HEK293 (cell line): ENCODE results near the gene EFEMP2.
A peak's percentile ranks its signal among the peaks of the same experiment; 100 is the strongest.

Experiments used
- CTCF ChIA-PET: fragments of 350-600 bp; formaldehyde crosslinking; extraction: SDS; loops from one replicate; lab custom pipeline; 2021; ENCODE audit warnings: antibody characterized with exemption; lab: Yijun Ruan, JAX
- POLR2A ChIA-PET: fragments of 300-600 bp; formaldehyde crosslinking; extraction: SDS; loops from one replicate; lab custom pipeline; 2020; ENCODE audit warnings: antibody characterized with exemption, inconsistent platforms; lab: Yijun Ruan, JAX
- H3K27ac ChIP-seq: fragments of 200-500 bp; sonication (Bioruptor generic); 2 replicates; pipeline ENCODE4 v1.5.1; 2014; ENCODE audit warnings: low read depth, low read length, control low read depth, inconsistent platforms; ENCODE audit errors: extremely low read depth
- H3K36me3 ChIP-seq, 2 experiments: fragments of 200-500 bp in 1 of 2; sonication (Bioruptor generic) in 1 of 2; 1 replicate in 1 of 2; 2 replicates in 1 of 2; pipeline ENCODE4 v1.5.1; 2014 to 2017; ENCODE audit warnings: inconsistent platforms in 2 of 2, low read length in 2 of 2; ENCODE audit not compliant: control insufficient read depth in 2 of 2, insufficient read depth in 1 of 2
- H3K4me1 ChIP-seq: fragments of 200-500 bp; sonication (Bioruptor generic); 2 replicates; pipeline ENCODE4 v1.5.1; 2014; ENCODE audit warnings: mild to moderate bottlenecking, low read length, inconsistent platforms; ENCODE audit not compliant: control insufficient read depth, insufficient read depth
- H3K4me3 ChIP-seq: 2 replicates; pipeline ENCODE4 v1.5.1; 2011; ENCODE audit warnings: low read depth, mild to moderate bottlenecking, control low read depth, low read length, moderate library complexity
- H3K9me3 ChIP-seq: fragments of 200-500 bp; sonication (Bioruptor generic); 2 replicates; pipeline ENCODE4 v1.5.1; 2014; ENCODE audit warnings: low read depth, low read length, inconsistent platforms; ENCODE audit not compliant: control insufficient read depth, insufficient read depth
- ATF2 ChIP-seq: fragments of 450-650 bp; formaldehyde crosslinking; IDR thresholded peaks from 2 replicates; pipeline ENCODE4 v1.5.1; 2016; ENCODE audit warnings: missing biosample characterization, missing genetic modification characterization, low read depth
- GFI1B ChIP-seq: fragments of 450-650 bp; formaldehyde crosslinking; IDR thresholded peaks from 2 replicates; pipeline ENCODE4 v1.5.1; 2016; ENCODE audit warnings: missing biosample characterization, missing genetic modification characterization
- GLIS2 ChIP-seq: fragments of 450-650 bp; formaldehyde crosslinking; IDR thresholded peaks from 2 replicates; pipeline ENCODE4 v1.5.1; 2016; ENCODE audit warnings: missing biosample characterization, missing genetic modification characterization
- IKZF3 ChIP-seq: fragments of 450-650 bp; IDR thresholded peaks from 2 replicates; pipeline ENCODE4 v1.5.0; 2018; ENCODE audit warnings: missing biosample characterization, mild to moderate bottlenecking, missing genetic modification characterization, moderate library complexity
- KLF7 ChIP-seq: fragments of 450-650 bp; formaldehyde crosslinking; IDR thresholded peaks from 2 replicates; pipeline ENCODE4 v1.5.1; 2016; ENCODE audit warnings: missing biosample characterization, missing genetic modification characterization, borderline replicate concordance
- KLF8 ChIP-seq: fragments of 450-650 bp; formaldehyde crosslinking; IDR thresholded peaks from 2 replicates; pipeline ENCODE4 v1.5.1; 2016; ENCODE audit warnings: missing biosample characterization, missing genetic modification characterization
- PRDM1 ChIP-seq: fragments of 450-650 bp; formaldehyde crosslinking; IDR thresholded peaks from 2 replicates; pipeline ENCODE4; 2016; ENCODE audit warnings: missing biosample characterization, missing genetic modification characterization
- SALL2 ChIP-seq: fragments of 450-650 bp; formaldehyde crosslinking; IDR thresholded peaks from 2 replicates; pipeline ENCODE4 v1.5.0; 2017; ENCODE audit warnings: missing biosample characterization, mild to moderate bottlenecking, missing genetic modification characterization, borderline replicate concordance
- ZFP3 ChIP-seq: fragments of 450-650 bp; formaldehyde crosslinking; IDR thresholded peaks from 2 replicates; pipeline ENCODE4 v1.5.1; 2016; ENCODE audit warnings: low read depth, missing biosample characterization, missing genetic modification characterization
- ZNF132 ChIP-seq: fragments of 450-650 bp; formaldehyde crosslinking; IDR thresholded peaks from 2 replicates; pipeline ENCODE4 v1.5.1; 2017; ENCODE audit warnings: missing biosample characterization, missing genetic modification characterization, borderline replicate concordance
- ZNF335 ChIP-seq: fragments of 450-650 bp; formaldehyde crosslinking; conservative IDR thresholded peaks from 2 replicates; pipeline ENCODE4 v1.5.1; 2016; ENCODE audit warnings: missing biosample characterization, missing genetic modification characterization
- ZNF426 ChIP-seq: fragments of 450-650 bp; formaldehyde crosslinking; IDR thresholded peaks from 2 replicates; pipeline ENCODE4 v1.5.1; 2017; ENCODE audit warnings: missing biosample characterization, missing genetic modification characterization, mild to moderate bottlenecking, inconsistent platforms, moderate library complexity
- ZNF48 ChIP-seq: fragments of 450-650 bp; formaldehyde crosslinking; IDR thresholded peaks from 2 replicates; pipeline ENCODE4 v1.5.1; 2016; ENCODE audit warnings: missing biosample characterization, missing genetic modification characterization
- ZNF501 ChIP-seq: fragments of 450-650 bp; formaldehyde crosslinking; IDR thresholded peaks from 2 replicates; pipeline ENCODE4 v1.5.1; 2016; ENCODE audit warnings: missing biosample characterization, missing genetic modification characterization
- ZNF513 ChIP-seq: fragments of 450-650 bp; IDR thresholded peaks from 2 replicates; pipeline ENCODE4 v1.5.1; 2018; ENCODE audit warnings: missing biosample characterization, missing genetic modification characterization
- ZNF600 ChIP-seq: fragments of 450-650 bp; formaldehyde crosslinking; IDR thresholded peaks from 2 replicates; pipeline ENCODE4 v1.5.1; 2016; ENCODE audit warnings: missing biosample characterization, missing genetic modification characterization
- ZNF654 ChIP-seq: fragments of 450-650 bp; formaldehyde crosslinking; IDR thresholded peaks from 2 replicates; pipeline ENCODE4 v1.5.1; 2016; ENCODE audit warnings: low read depth, missing biosample characterization, missing genetic modification characterization
- ZNF707 ChIP-seq: fragments of 450-650 bp; formaldehyde crosslinking; IDR thresholded peaks from 2 replicates; pipeline ENCODE4 v1.5.1; 2016; ENCODE audit warnings: missing biosample characterization, missing genetic modification characterization
- ZNF777 ChIP-seq: fragments of 450-650 bp; formaldehyde crosslinking; IDR thresholded peaks from 2 replicates; pipeline ENCODE4 v1.5.1; 2017; ENCODE audit warnings: missing biosample characterization, missing genetic modification characterization, borderline replicate concordance
- ZSCAN23 ChIP-seq: fragments of 450-650 bp; formaldehyde crosslinking; IDR thresholded peaks from 2 replicates; pipeline ENCODE4 v1.5.1; 2016; ENCODE audit warnings: missing biosample characterization, missing genetic modification characterization
- TF ChIP-seq, protein P1 (sequence below): fragments of 450-650 bp; formaldehyde crosslinking; IDR thresholded peaks from 2 replicates; pipeline ENCODE4 v1.5.1; 2017; ENCODE audit warnings: missing biosample characterization, missing genetic modification characterization
- TF ChIP-seq, protein P2 (sequence below): fragments of 450-650 bp; formaldehyde crosslinking; IDR thresholded peaks from 2 replicates; pipeline ENCODE4 v1.5.1; 2016; ENCODE audit warnings: missing biosample characterization, missing genetic modification characterization

Gene EFEMP2

DNA sequence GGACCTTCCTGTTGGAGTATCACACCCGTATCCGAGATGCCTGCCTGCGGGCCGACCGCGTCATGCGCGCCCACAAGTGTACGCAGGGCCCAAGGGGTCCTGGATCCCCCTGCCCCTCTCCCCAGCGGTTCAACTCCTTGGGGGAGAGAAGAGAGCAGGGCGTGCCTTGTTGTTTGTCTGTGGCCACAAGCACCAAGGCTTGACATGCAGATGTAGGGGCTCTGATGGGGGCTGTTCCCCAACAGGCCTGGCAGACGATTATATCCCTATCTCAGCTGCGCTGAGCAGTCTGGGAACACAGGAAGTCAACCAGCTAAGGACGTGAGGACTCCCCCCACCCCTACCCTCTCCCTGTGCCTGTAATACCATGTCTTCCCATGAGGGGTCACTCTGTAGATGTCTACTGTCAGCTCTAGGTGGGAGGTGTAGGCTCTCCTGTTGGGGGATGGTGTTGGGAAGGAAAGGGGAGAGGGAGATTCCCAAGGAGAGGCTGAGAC lies 21.5 kb downstream of the EFEMP2 start:
- ChIA-PET POLR2A (interaction anchor here (0.5 to 4.3 kb wide), 7 partner anchors 9 to 438 kb away, joined by 3 to 33 read pairs (median 4); partner anchors contain the start of genes FIBP, MUS81 and YIF1A), CTCF (interaction anchor here (0.6 to 4.5 kb wide), 14 partner anchors 8 to 195 kb away, joined by 3 to 22 read pairs (median 3); partner anchors contain the start of genes KAT5 and MUS81)
- Histone ChIP-seq H3K9me3 (no peaks in the 10 kb centered on the region), H3K36me3 (peaks cover 0 to 50% of the 10 kb centered on the region in 2 experiments; a peak in 1 of 3 replicates), H3K4me3 (no peak overlapping the region), H3K27ac (no peak overlapping the region), H3K4me1 (no peaks in the 10 kb centered on the region)
- peak; percentile 31; the same call in 1 of the 2 replicates for TF ChIP-seq KLF8 (tag by site-specific recombination)
- no peak for TF ChIP-seq ZNF501 (tag by site-specific recombination)
- TF ChIP-seq GFI1B (tag by site-specific recombination) = no peak
- no peak for TF ChIP-seq ZNF132 (tag by site-specific recombination)
- TF ChIP-seq GLIS2 (tag by site-specific recombination) = 0 out of 2 replicates have a peak, but pooled peaks have one; percentile 10

GRCh38 chr11:65850217-65851082 lies 22.1 kb downstream of the EFEMP2 start:
- POLR2A ChIA-PET = interaction anchor here (0.5 to 4.3 kb wide), 8 partner anchors 8 to 439 kb away, joined by 3 to 33 read pairs (median 4); partner anchors contain the start of genes CFL1, MUS81, SNX32 and YIF1A
- Histone ChIP-seq H3K9me3 (no peaks in the 10 kb centered on the region), H3K4me1 (no peaks in the 10 kb centered on the region), H3K36me3 (peaks cover 0 to 43% of the 10 kb centered on the region in 2 experiments; a peak in 1 of 3 replicates), H3K27ac (no peak overlapping the region), H3K4me3 (no peak overlapping the region)
- CTCF ChIA-PET = interaction anchor here (0.6 to 4.5 kb wide), 13 partner anchors 8 to 196 kb away, joined by 3 to 22 read pairs (median 4); partner anchors contain the start of genes MUS81 and SNX32
- TF ChIP-seq ATF2 (tag by site-specific recombination) (no peak), ZNF777 (no peak), ZFP3 (tag by site-specific recombination) (no peak), ZNF335 (tag by site-specific recombination) (no peak), ZNF513 (no peak), ZSCAN23 (tag by site-specific recombination) (no peak), ZNF707 (tag by site-specific recombination) (no peak), KLF7 (tag by site-specific recombination) (no peak), GFI1B (tag by site-specific recombination) (no peak), ZNF426 (tag by site-specific recombination) (no peak), ZNF48 (tag by site-specific recombination) (no peak), PRDM1 (tag by site-specific recombination) (no peak), ZNF654 (tag by site-specific recombination) (no peak), SALL2 (no peak), IKZF3 (tag by site-specific recombination) (no peak), ZNF600 (tag by site-specific recombination) (no peak)
- TF ChIP-seq, protein P1, sequence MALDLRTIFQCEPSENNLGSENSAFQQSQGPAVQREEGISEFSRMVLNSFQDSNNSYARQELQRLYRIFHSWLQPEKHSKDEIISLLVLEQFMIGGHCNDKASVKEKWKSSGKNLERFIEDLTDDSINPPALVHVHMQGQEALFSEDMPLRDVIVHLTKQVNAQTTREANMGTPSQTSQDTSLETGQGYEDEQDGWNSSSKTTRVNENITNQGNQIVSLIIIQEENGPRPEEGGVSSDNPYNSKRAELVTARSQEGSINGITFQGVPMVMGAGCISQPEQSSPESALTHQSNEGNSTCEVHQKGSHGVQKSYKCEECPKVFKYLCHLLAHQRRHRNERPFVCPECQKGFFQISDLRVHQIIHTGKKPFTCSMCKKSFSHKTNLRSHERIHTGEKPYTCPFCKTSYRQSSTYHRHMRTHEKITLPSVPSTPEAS = no peak
- TF ChIP-seq, protein P2, sequence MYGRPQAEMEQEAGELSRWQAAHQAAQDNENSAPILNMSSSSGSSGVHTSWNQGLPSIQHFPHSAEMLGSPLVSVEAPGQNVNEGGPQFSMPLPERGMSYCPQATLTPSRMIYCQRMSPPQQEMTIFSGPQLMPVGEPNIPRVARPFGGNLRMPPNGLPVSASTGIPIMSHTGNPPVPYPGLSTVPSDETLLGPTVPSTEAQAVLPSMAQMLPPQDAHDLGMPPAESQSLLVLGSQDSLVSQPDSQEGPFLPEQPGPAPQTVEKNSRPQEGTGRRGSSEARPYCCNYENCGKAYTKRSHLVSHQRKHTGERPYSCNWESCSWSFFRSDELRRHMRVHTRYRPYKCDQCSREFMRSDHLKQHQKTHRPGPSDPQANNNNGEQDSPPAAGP (tag by site-specific recombination) = no peak
- TF ChIP-seq, all 188 proteins: peak for 0
